Measurements from ENCODE around the gene CISTR.

CISTR gene

GRCh38 chr12:53744751-53745150 lies 7.0 kb downstream of the CISTR start:
- no peaks in the 10 kb centered on the region for H3K36me3 ChIP-seq (ENCODE audit: control insufficient read depth in 2 of 2, insufficient read depth in 1 of 2, low read length in 2 of 2)
- no peak overlapping the region for H3K27ac ChIP-seq (ENCODE audit: extremely low read depth, low read depth, low read length)
- ChIA-PET POLR2A (interaction anchor here (1.7 kb wide), 1 partner anchor 43 kb away, joined by 5 read pairs; no protein-coding TSS in a partner anchor), CTCF (interaction anchor here (0.6 to 12.6 kb wide), 10 partner anchors 13 to 242 kb away, joined by 3 to 915 read pairs (median 5); partner anchors contain the start of genes CALCOCO1 and HOXC13)
- no peaks in the 10 kb centered on the region for H3K9me3 ChIP-seq (ENCODE audit: control insufficient read depth, insufficient read depth, low read depth, low read length)
- TF ChIP-seq YY2 (tag by site-specific recombination; IDR thresholded peaks at IDR 0.05) (no peak), ZNF155 (tag by site-specific recombination; IDR thresholded peaks at IDR 0.05) (no peak), GFI1B (tag by site-specific recombination; IDR thresholded peaks at IDR 0.05) (no peak), MZF1 (tag by site-specific recombination; IDR thresholded peaks at IDR 0.05; ENCODE audit: borderline replicate concordance) (no peak), ZNF394 (tag by site-specific recombination; IDR thresholded peaks at IDR 0.05; ENCODE audit: borderline replicate concordance) (no peak), ZBTB10 (tag by site-specific recombination; IDR thresholded peaks at IDR 0.05) (no peak), ZNF664 (tag by site-specific recombination; IDR thresholded peaks at IDR 0.05) (no peak), ZNF175 (tag by site-specific recombination; IDR thresholded peaks at IDR 0.05) (no peak), PRDM4 (tag by site-specific recombination; IDR thresholded peaks at IDR 0.05) (no peak)
- H3K4me1 ChIP-seq (ENCODE audit: control insufficient read depth, insufficient read depth, low read length) = no peaks in the 10 kb centered on the region
- no peak overlapping the region for H3K4me3 ChIP-seq (ENCODE audit: low read depth, low read length)

GRCh38 chr12:53744130-53744441 lies 7.7 kb downstream of the CISTR start:
- Histone ChIP-seq H3K9me3 (ENCODE audit: control insufficient read depth, insufficient read depth, low read depth, low read length) (no peaks in the 10 kb centered on the region), H3K36me3 (ENCODE audit: control insufficient read depth in 2 of 2, insufficient read depth in 1 of 2, low read length in 2 of 2) (no peaks in the 10 kb centered on the region), H3K4me3 (ENCODE audit: low read depth, low read length) (no peak overlapping the region), H3K27ac (ENCODE audit: extremely low read depth, low read depth, low read length) (no peak overlapping the region), H3K4me1 (ENCODE audit: control insufficient read depth, insufficient read depth, low read length) (peaks cover 4% of the 10 kb centered on the region)
- ChIA-PET CTCF (interaction anchor here (0.6 to 12.6 kb wide), 28 partner anchors 13 to 679 kb away, joined by 3 to 915 read pairs (median 4); partner anchors contain the start of genes ATP5MC2, CALCOCO1, HOTAIR and HOXC10), POLR2A (interaction anchor here (0.5 to 1.2 kb wide), 3 partner anchors 36 to 820 kb away, joined by 3 to 7 read pairs (median 3); no protein-coding TSS in a partner anchor)
- TF ChIP-seq GLI2 (tag by site-specific recombination; IDR thresholded peaks at IDR 0.05; ENCODE audit: borderline replicate concordance, low read depth) (no peak), GLIS1 (tag by site-specific recombination; IDR thresholded peaks at IDR 0.05) (no peak), ZBTB26 (tag by site-specific recombination; optimal IDR thresholded peaks at IDR 0.05) (no peak), ZNF19 (tag by site-specific recombination; IDR thresholded peaks at IDR 0.05; ENCODE audit: low read depth) (no peak), PRDM1 (tag by site-specific recombination; IDR thresholded peaks at IDR 0.05) (no peak), WT1 (tag by site-specific recombination; IDR thresholded peaks at IDR 0.05) (no peak), ZNF350 (tag by site-specific recombination; IDR thresholded peaks at IDR 0.05) (no peak), ZNF341 (tag by site-specific recombination; IDR thresholded peaks at IDR 0.05; ENCODE audit: low read depth) (no peak), ZNF140 (tag by site-specific recombination; IDR thresholded peaks at IDR 0.05) (no peak), HOXA7 (CRISPR knock-in tag; IDR thresholded peaks at IDR 0.05; ENCODE audit: borderline replicate concordance) (no peak), ZNF664 (tag by site-specific recombination; IDR thresholded peaks at IDR 0.05) (no peak)

All from HEK293 (cell line).